Renal pelvis (tissue), 4 donors: ENCODE measurements around the gene CAPZA1. TPM values are rescaled to one million over a fixed set of nuclear protein-coding genes. Genes with fewer than 3 reads are reported as not detected.

Experiments
- DNase-seq: peaks from one replicate; pipeline ENCODE4 v3.0.0-alpha.2; 2013
- polyA plus RNA-seq, 3 donors: library from polyadenylated mRNA; unstranded; fragments of 120-200 nt; gene quantifications; one replicate each; pipeline ENCODE4 v1.2.1, GENCODE V29; 2013; ENCODE audit not compliant: insufficient read length in 3 of 3

CAPZA1 gene
- polyA plus RNA-seq, 3 donors: 127 to 128 (median 128) TPM

DNA sequence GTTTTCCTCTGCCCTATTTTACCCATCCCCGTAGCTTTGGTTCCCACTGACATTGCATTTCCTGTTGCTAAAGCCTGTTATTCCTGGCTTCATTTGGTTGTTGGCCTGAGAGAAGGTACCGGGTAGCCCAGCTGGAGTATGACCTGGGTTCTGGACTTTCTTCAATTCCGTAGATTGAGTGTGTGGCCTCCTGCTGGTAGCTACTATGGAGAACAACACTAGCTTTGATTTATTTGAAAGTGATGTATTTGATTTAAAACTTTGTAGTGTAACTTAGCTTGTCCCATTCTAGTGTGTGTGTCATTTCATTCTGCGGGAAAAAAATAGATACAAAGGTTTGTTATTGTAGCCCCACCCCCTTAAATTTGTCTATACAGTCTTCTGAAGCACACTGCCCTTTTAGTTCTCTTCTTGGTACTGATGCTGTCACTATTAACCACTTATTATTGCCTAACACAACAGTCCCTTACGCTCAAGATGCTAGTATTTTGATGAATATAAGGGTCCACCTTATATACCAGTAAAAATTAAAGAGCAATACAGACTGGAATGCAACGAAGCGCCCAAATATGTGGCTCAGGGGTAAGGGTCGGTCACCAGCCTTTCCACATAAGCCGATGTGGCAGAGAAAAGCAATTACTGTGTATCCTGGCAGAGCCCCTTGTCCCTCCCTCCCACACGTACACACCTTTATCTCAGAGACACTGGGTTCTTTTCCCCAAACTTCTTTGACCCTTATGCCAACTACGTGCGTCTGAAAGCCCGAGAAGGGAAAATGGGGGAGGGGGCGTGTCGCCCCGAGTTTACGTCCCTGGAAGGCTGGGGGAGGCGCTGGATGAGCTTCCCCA, 54.2 kb downstream of the CAPZA1 start:
- peak; percentile 42 for DNase-seq

DNA sequence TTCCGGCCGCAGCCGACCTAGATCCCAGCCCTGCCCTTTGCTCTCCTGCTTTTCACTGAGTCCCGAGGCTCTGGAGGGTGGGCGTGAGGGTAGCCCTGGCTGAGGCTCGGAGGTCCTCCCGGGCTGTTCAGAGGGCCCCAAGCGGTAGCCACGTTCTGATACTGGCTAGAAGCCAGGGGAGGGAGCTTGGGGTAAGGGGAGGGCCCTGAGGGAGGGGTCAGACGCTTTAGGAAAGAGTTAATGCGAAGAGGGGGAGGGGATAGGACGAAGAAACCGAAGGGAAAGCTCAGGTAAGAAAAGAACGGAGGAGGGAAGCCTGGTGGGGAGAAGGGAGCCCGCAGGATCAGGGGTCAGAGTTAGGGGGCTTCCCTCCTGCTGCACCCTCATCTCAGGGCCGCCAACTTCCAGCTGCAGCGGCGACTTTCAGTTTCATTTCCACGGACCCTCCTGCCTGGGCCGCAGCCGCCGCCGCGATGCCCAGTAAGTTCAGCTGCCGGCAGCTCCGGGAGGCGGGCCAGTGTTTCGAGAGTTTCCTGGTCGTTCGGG, 54.9 kb downstream of the CAPZA1 start, which contains the start of gene MOV10:
Gene MOV10, plus strand, starts transcription at position 220 of the 546 bp plus-strand sequence. Its CDS starts 254 bp downstream, at position 474.
- DNase-seq: peak; percentile 70

DNA sequence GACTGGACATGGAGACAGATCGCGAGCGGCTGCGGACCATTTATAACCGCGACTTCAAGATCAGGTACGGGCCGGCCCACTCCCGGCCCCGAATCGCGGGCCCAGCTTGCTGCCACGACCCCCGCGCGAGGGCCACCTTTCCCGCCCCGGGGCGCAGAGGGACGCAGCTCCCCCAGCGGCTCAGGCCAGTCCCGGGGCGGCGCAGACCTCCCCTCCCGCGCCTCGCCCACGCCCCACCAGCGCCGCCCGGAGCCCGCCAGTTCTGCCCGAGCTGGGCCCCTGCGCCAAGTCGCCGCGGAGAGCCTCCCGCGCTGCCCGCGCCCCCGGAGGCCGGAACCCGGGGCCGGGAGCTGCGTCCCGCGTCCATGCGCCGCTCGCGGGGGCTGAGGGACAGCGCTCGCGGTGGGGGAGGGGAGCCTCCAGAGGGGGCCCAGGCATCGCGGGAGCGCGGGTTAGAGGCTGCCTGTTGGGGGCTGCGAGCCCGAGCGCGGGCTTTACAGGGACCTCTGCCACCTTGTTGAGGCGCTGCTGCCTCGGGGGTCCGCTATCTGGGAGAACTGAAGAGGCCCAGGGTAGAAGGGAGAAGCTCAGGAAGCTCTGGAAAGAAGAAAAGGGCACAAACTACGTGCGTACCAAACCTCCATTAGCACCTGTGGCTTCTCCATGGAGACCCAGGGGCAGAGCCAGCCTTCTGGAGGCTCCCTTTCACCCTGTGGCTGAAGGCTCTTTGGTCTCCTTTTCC, 55.5 kb downstream of the CAPZA1 start:
- peak; percentile 58 for DNase-seq

DNA sequence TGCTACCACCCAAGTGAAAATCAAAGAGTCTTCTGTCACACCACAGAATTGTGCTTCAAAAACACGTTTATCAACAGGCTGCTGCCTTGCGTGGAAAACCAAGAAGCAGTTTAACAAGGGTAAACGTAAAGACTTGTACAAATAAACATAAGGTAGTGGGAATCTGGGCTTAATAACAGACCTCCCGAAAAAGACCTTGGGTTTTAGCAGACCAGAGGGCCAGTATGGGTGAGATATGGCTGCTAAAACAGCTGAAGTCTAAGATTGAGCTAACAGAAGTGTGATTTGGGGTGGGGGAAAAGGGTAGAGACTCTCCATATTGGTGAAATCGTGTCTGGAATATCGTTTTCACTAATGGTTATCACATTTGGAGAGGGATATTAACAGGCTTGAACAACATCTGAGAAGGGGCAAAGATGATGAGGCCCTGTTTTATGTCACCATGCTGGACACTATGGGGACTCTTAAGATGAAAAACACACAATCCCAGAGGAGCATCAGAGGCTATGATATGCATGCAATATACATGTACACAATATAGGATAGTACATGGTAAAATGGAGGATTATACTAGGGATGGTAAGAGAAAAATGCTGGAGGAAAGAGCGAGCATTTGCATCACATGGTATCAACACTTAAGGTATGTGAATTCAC, 56.2 kb downstream of the CAPZA1 start:
- DNase-seq: no peak

DNA sequence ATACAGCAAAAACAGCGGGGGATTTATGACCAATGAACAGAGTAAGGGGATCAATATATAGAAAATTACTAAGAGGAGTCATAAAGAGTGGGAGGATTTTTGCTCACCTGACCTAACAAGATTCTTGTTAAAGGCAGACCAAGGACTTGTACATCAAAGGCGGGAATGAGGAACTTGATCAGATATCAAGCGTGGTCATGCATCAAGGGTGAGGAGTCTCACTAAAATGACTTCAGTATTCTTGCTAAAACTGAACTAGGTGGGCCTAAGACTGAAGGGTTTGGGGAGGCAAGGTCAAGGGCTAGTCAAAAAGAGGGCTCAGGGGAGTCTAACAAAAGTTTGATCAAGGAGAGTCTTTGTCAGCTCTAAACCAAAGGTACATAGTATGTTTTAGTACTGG, 56.9 kb downstream of the CAPZA1 start:
- DNase-seq: no peak

DNA sequence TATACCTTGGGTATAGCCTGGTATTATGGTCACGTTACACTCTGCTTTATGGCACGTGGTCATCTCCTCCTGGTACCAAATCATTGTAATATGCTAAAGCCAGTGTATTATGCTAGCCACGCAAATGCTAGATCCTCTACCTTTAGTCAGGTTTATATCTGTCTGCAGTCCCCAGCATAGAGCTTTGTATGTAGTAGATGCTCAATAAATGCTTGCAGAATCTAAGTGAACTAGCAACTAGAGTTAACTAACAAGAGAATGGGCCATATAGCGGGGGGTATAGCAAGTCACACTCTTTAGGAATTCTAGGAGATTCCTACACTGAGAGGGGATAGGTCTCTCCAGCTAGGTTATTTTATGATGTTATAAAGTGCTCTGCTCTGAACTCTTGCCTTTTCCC, 57.9 kb downstream of the CAPZA1 start:
- no peak for DNase-seq

DNA sequence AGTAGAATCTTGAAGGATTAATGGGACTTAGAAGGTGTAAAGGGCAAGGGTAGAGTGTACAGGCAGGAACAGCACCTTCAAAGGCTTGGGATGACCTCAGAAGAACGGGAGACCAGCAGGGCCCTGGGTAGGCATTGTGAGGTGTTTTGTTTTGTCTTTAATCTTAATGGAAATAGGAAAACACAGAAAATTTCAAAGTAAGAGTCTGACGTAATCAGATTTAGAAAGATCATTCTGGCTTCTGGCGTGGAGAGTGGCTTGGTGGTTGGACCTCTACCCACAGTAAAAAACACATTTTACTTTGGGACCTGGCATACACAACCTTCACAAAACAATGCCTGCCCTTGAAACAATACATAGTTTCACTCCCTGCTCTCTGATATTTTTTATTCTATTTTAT, 59.0 kb downstream of the CAPZA1 start:
- no peak for DNase-seq

DNA sequence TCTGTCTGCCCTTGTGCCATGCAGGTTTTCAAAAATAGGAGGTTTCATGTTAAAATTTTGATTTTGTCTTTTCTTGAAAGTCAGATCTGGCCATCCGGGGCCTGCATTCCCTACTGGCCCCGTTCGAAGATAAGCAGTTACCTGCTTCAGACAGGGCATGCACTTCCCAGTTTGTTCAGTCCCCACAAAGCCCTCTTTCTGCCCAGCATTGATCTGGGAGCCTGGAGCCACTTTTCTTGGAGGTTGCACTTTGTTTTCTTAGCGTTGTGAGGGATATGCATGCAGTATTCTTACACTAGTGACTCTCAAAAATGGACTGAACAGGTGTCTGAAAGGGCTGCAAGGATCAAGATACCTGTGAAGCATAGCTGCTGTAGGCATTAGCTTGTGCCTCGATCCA, 66.3 kb downstream of the CAPZA1 start:
- DNase-seq: no peak

DNA sequence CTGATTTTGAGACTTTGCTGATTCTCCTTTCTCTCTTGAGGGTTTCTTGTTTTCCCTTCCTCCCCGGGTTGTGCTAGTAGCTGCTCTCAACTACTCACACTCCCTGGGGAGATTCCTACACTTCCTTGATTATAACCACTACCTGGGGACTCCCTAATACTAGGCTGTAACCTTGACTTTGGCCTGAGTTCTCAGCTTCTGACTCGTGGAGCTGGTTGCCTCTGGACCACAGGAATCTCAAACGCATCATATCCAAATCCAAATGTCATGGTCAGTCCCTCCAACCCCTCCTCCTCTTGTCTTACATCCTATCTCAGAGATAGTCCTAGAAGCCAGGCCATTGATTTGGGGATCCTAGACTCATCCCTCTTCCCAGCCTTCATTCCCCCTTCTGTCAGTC, 66.8 kb downstream of the CAPZA1 start:
- no peak for DNase-seq

DNA sequence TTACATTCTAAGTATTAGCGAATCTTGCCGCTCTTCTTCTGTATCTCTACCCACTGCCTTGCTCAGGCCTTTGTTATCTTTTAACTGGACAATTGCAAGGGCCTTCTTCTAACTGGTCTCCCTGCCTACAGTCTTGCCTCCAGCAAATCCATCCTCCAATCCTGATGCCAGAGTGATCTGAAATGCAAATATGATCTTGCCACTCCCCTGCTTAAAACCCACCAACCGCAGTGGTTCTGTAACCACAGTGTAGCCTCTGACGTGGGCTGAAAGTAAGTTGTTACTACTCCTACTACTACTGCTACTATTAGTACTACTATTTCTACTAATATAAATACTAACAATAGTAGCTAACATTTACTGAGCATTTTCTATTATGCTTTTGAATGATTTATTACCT, 67.2 kb downstream of the CAPZA1 start:
- DNase-seq: no peak

DNA sequence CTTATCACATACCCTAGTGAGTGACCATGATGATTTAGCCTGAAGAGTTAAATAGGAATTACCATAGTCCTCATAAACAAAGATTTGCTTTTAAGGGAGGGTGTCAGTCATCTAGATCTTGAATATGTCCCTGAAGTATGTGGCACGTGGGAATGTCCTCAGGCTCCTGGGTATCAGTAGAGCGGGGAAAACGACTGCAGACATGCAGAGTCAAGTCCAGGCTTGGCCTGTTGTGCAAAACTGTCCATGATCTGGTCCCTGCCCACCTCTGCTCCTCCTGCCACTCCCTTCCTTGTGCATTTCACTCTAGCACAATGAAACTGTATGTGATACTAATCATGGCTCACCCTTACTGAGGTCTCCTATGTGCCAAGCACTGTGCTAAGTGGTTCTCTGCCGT, 67.7 kb downstream of the CAPZA1 start:
- DNase-seq: no peak

DNA sequence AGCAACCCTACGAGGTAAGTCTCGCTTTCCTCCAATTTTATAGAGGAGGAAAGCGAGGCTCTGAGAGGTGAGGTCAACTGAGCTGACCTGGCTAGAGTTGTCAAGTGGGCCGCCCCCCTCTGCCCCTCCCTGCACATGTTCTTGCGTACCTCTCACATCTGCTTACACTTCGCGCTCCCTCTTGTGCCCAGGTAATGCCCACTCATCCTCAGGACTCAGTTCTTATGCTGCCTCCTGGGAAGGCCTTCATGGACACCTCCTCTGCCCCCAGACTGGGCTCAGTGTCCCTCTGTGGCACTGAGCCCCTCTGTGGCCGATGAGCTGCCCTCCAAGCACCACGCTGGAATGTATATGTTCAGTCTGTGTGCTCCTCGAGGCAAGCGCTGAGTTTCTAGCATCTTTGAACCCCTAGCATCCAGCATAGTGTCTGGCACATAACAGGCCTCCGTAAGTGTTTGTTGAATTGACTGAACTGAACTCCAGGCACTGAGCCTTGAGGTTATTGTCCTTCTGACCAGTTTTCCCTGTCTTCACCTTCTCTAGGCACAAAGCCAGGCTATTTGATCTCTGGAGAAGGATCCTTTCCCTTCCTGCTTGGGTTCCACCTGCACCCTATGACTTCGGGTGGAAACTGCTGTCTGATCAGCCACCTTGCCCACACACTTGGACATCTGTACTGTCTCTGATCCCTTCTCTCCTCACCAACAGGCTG, 68.3 kb downstream of the CAPZA1 start:
- no peak for DNase-seq

DNA sequence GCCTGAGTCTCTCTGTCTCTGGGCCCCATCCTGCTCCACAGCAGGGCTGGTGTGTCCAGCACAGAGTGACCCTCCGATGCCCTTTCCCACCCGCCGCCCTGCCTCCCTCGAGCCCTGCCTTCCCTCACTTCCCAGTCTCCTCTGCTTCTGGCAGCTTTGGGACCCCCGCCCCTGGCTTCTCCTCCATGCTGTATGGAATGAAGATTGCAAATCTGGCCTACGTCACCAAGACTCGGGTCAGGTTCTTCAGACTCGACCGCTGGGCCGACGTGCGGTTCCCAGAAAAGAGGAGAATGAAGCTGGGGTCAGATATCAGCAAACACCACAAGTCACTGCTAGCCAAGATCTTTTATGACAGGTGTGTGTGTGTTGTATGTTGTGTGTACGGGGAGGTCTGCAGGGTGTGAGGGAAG, 69.2 kb downstream of the CAPZA1 start:
- no peak for DNase-seq

DNA sequence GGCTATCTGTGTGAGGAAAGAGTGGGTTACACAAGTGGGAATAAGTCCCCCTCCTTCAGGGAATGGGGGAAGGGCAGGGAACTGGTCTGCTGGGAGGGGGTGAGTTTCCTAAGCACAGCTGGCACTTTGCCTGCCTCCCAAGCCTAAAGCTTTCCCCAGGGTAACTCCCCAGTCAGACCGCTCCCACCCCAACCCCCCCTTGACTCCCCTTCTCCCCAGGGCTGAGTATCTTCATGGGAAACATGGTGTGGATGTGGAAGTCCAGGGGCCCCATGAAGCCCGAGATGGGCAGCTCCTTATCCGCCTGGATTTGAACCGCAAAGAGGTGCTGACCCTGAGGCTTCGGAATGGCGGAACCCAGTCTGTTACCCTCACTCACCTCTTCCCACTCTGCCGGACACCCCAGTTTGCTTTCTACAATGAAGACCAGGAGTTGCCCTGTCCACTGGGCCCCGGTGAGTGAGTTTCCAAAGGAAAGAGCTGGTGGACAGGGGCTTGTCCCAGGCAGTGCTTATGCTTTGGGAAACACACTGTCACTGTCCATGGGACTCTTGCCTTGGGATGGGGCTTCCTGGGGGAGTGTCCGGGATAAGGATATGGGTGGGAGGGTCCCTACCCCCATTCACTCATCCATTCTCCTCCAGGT, 69.7 kb downstream of the CAPZA1 start:
- no peak for DNase-seq

DNA sequence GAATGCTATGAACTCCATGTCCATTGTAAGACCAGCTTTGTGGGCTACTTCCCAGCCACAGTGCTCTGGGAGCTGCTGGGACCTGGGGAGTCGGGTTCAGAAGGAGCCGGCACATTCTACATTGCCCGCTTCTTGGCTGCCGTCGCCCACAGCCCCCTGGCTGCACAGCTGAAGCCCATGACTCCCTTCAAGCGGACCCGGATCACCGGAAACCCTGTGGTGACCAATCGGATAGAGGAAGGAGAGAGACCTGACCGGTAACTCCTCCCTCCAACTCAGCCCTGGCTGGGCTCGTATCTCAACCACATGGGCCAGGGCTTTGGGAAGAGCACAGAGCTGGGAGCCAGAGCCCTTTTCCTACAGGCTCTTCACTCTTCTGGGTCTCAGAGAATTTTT, 70.2 kb downstream of the CAPZA1 start:
- no peak for DNase-seq

DNA sequence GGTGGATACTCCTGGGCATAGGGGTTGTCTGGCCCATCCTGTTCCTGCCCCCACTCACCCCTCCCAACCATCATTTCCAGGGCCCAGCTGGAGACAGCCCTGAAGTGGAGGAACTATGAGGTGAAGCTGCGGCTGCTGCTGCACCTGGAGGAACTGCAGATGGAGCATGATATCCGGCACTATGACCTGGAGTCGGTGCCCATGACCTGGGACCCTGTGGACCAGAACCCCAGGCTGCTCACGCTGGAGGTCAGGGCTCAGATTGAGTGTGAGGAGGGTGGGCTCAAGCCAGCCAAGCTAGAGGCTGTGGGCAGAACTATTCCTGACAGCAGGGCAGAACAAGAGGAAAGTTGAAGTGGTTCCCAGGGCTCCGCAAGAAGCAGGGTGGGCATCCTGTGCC, 73.0 kb downstream of the CAPZA1 start:
- no peak for DNase-seq

DNA sequence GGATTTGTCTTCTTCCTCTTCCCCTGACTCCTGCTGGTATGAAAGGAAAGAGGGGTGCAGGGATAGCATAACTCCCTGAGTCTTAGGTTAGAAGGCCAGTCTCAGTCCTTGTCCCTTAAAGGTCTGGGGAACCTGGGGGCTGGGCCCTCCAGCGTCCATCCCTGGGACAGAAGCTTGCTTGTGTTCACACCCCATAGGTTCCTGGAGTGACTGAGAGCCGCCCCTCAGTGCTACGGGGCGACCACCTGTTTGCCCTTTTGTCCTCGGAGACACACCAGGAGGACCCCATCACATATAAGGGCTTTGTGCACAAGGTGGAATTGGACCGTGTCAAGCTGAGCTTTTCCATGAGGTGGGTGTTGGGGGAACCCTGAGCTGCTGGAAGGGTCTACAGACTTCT, 74.2 kb downstream of the CAPZA1 start:
- no peak for DNase-seq

DNA sequence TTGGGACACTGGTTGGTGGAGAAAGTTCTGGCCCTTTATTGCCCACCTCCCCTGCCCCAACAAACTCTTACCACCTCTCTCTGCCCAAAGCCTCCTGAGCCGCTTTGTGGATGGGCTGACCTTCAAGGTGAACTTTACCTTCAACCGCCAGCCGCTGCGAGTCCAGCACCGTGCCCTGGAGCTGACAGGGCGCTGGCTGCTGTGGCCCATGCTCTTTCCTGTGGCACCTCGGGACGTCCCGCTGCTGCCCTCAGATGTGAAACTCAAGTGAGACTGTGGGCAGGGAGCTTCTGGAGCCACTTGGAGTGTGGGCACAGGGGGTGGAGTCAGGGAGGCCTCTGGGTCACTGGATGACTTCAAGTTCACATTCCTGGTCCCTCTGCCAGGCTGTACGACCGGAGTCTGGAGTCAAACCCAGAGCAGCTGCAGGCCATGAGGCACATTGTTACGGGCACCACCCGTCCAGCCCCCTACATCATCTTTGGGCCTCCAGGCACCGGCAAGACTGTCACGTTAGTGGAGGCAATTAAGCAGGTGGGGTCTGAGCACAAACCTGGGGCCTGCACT, 74.8 kb downstream of the CAPZA1 start:
- no peak for DNase-seq

DNA sequence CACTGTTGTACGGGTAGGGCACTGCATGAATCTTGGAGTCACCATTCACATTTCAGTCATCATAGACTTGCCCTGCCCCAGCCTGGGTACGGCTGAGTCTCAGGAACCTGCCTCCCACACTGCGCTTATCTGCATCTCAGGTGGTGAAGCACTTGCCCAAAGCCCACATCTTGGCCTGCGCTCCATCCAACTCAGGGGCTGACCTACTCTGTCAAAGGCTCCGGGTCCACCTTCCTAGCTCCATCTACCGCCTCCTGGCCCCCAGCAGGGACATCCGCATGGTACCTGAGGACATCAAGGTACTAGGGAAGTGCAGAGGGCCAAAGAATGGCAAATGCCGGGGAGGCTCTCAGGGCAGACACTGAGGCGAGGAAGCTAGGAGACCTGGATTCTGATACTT, 75.6 kb downstream of the CAPZA1 start:
- DNase-seq: no peak

DNA sequence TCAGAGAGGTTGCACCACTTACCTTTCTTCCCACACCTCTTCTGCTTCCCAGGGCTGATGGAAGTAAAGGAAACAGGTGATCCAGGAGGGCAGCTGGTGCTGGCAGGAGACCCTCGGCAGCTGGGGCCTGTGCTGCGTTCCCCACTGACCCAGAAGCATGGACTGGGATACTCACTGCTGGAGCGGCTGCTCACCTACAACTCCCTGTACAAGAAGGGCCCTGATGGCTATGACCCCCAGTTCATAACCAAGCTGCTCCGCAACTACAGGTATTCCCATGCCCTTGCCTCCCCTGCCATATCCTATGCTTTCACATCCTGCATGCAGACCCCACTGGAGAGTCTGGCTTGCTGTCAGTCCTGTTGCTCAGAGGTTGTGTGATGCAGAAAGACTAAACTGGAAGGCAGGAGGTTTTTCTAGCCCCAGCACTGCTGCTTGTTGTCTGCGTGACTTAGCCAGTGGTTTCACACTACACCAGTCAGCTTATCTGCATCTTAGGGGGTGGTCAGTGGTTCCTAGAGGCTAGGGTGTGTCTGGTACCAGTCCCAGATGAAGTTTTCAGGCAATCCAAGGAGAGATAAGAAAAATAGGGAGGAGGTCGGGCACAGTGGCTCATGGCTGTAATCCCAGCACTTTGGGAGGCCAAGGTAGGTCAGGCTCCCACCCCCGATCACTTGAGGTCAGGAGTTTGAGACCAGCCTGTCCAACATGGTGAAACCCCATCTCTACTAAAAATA, 77.1 kb downstream of the CAPZA1 start:
- DNase-seq: no peak
